Activated CD4-positive, alpha-beta T cell treated with anti-CD3 and anti-CD28 coated beads for 4 hours (primary cell): ENCODE measurements around the gene TRIM10.
"Not testable (repeated sequence)": the region's sequence is repeated elsewhere in the genome, so short reads cannot be mapped to it uniquely, and the experiment has no call there.

Experiments used
- DNase-seq, 2 donors: peaks; one replicate each; pipeline ENCODE4 v3.0.0-alpha.2; 2020

TRIM10 gene

DNA sequence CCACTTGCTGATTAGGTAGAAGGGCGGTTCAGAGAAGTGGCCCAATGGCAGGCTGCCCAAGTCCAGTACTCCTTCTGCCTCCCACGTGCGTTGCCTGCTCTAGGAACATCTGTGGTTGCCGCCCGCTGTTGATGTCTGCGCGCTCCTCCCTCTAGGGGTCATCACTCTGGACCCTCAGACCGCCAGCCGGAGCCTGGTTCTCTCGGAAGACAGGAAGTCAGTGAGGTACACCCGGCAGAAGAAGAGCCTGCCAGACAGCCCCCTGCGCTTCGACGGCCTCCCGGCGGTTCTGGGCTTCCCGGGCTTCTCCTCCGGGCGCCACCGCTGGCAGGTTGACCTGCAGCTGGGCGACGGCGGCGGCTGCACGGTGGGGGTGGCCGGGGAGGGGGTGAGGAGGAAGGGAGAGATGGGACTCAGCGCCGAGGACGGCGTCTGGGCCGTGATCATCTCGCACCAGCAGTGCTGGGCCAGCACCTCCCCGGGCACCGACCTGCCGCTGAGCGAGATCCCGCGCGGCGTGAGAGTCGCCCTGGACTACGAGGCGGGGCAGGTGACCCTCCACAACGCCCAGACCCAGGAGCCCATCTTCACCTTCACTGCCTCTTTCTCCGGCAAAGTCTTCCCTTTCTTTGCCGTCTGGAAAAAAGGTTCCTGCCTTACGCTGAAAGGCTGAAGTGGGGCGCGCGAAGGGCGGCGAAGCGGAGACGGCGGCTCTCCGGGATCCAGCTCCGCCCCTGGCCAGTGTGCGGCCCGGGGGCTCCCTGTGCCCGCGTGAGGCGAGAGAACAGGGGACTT is 10.9 kb upstream of the TRIM10 start:
- DNase-seq = no peak

DNA sequence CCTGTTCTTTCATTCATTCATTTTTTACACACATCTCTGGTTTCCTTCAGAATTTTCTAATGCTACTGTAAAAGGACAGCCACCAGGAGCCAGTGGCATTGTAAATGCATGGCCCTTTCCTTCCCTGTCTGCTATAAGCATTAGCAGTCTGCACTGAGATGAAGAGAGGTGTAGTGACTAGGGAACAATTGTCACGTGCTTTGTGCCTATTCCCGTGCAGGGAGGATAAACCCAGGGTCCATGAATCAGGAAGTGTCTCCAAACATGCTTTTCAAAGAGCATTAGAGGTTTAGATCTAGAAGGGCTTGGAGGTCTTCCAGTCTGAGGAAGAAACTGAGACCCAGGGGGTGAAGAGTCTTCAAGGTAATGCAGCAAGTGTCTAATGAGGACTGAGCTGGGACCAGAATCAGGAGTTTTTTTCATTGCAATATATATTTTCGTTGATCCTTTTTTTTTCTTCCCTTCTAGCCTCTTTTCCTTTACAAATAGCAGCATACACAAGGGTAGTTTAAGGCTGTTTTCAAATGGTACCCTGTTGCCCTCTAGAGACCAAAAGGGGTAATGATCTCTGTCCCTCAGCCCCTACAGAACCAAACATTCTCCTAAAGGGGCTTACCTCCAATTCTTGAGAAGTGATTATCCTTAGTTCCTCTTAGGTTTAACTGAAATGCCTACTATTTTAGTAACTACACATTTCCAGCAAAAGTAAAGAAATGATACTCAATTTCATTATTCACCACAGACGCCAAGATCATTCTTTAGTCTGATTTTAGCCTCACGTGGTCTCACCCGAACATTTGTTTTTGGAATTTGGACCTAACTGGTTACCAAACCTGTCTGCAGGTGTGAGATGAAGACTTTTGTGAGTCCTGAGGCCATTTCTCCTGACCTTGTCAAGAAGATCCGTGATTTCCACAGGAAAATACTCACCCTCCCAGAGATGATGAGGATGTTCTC is 8.9 kb upstream of the TRIM10 start:
- peak in 1 of 2 donors; percentile 25 for DNase-seq

DNA sequence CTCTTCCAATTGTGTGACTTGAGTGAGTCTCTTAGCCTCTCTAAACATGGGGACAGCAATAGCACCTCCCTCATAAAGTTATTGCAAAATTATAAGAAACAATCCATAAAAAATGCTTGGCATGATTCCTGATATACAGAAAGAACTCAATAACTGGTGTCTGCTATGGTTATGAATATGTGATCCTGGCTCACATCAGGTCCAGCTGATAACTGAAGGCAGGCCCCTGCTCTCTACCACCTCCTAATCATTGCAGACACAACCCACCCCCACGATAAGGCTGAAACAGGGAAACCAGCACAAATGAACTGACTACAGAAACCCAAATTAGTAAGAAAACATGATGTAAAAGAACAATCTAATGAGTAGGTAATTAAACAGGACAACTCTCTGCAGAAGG is 7.7 kb upstream of the TRIM10 start:
- DNase-seq = no peak

- DNase-seq = no peak
Measured at GRCh38 chr6:30167101-30167500, 6.1 kb upstream of the TRIM10 start.

GRCh38 chr6:30165238-30165637 is 4.2 kb upstream of the TRIM10 start:
- DNase-seq = not testable (repeated sequence)

- DNase-seq = no peak
Measured at GRCh38 chr6:30164714-30165113, 3.7 kb upstream of the TRIM10 start.

DNA sequence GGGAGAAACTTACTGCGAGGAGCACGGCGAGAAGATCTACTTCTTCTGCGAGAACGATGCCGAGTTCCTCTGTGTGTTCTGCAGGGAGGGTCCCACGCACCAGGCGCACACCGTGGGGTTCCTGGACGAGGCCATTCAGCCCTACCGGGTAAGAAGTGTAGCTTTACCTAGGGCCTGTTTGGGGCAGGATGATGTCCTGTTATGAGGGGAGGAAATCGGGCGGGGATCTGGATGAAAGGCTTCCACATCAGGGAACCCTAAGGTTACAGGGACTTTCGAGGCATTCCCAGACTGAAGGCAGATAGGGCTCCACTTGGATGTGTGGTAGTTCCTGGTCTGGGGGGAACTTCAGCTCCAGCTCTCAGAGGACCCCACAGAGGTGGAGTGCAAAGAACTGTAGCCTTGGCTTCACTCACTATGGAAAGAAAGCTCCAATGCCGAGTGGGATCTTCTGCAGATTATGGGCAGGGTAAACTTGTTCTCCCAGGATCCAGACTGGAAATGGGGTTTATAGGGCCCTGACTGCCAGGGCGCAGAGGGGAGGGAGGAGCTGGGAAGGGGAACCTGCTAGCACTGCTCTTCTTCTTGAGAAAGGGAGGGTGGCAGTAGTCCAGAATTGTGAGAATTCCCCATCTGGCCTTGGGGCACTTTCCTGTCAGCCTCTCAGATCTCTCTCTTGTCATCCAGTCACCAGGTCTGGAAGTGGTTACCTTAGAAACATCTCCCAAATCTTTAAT is 3.1 kb upstream of the TRIM10 start:
- DNase-seq = no peak

DNA sequence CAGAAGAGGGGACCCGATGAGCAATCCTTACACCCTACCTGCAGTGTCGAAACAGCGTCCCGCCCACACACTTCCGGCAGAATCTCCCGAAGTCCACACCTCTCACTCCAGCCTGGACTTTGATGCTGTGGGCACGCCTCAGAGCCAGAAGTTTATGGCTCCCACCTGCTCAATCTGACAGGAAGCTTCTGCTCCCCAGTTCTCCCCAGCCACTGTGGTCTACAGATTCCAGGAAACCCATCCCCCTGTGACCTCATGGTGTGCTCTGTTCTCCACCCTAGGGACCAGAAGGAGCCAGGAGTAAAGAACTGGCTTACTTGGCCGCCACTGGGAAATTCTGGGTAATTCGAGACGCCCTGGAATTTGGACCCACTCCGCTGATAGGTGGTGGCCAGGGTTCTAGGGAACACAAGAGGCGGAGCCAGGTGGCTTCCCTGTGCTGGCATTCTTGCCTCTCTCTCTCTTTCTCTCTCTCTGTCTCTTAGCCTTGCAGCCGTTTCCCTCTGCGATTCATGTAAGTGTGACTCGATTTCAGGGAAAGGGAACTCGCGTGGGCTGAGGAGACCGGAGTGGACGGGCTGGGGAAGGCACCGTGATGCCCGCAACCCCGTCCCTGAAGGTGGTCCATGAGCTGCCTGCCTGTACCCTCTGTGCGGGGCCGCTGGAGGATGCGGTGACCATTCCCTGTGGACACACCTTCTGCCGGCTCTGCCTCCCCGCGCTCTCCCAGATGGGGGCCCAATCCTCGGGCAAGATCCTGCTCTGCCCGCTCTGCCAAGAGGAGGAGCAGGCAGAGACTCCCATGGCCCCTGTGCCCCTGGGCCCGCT is 2.3 kb upstream of the TRIM10 start, which contains the start of gene TRIM15:
Gene TRIM15 (plus strand): TSS at position 457 of the 828 bp plus-strand sequence. CDS start 139 bp downstream, at position 596.
- DNase-seq = peak; percentile 22 to 29

- DNase-seq = no peak
Measured at GRCh38 chr6:30162265-30163089, 1.5 kb upstream of the TRIM10 start.

- DNase-seq = no peak
Measured at GRCh38 chr6:30160008-30160784, 815 bp downstream of the TRIM10 start.

DNA sequence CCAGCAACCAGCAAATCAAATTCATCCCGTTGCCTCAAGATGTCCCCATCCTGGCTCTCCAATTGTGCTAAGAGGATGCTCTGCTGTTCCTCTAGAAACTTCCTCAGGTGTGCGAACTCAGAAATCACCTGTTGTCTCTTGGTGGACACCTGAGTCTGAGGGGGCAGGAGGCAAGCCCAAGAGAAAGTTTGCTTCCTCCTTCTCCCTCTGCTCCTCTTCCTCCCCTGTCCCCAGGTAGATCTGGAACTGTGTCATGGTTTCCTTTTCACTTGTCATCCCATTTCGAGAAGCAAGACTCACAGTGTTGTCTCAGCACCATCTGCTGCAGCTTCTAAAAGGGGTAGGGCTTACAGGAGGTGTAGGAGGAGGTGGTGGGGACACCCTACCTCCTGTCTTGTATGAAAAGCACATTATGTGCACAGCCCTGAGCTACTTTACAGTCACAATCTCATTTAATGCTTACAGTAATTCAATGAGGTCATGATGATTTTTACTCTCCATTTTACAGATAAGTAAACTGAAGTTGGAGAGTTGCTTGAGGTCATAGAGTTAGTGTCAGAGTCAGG is 2.5 kb downstream of the TRIM10 start:
- DNase-seq = no peak

GRCh38 chr6:30157999-30158398 is 3.0 kb downstream of the TRIM10 start:
- DNase-seq = no peak

- DNase-seq = no peak
Measured at GRCh38 chr6:30157581-30157980, 3.4 kb downstream of the TRIM10 start.

DNA sequence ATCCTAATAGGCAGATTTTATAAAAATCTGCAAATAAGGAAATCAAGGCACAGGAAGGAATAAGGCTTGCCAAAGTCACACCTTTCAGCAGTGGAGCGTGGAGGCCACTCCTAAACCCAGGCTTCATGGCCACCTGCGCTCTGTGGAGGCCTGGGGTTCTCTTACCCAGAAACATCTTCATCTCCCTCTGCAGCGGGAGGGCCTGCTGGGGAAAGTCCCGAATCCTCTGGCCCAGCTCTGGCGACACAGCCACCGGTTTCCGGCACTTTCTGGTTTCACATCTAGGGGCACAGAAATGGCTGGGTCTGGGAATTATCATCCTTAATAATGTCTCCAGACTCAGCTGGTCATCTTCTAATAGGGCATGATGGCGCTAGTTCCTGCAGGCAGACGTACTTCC is 4.2 kb downstream of the TRIM10 start:
- no peak for DNase-seq

GRCh38 chr6:30156262-30156599 is 4.8 kb downstream of the TRIM10 start:
- no peak for DNase-seq

GRCh38 chr6:30155520-30156261 is 5.3 kb downstream of the TRIM10 start:
- DNase-seq = no peak

GRCh38 chr6:30154709-30155519 is 6.1 kb downstream of the TRIM10 start:
- DNase-seq = no peak

GRCh38 chr6:30154061-30154460 is 7.0 kb downstream of the TRIM10 start:
- no peak for DNase-seq
